Stomach (tissue), 9 donors: ENCODE results near the gene SURF2. TPM values are rescaled to one million over a fixed set of nuclear protein-coding genes. Genes with fewer than 3 reads are reported as not detected.
"Not testable (repeated sequence)": the region's sequence is repeated elsewhere in the genome, so short reads cannot be mapped to it uniquely, and the experiment has no call there.

Experiments used
- DNase-seq, 2 donors: peaks; one replicate each; pipeline versions ENCODE4 v3.0.0 to v3.0.0-alpha.2; 2013 to 2019
- H3K27ac ChIP-seq, 5 donors: fragments of 200-600 bp in 4 of 5; sonication (generic) in 4 of 5; one replicate each; pipeline ENCODE4 v1.5.1; 2013 to 2019; ENCODE audit warnings: mild to moderate bottlenecking in 1 of 5, moderate library complexity in 1 of 5
- H3K27me3 ChIP-seq, 3 donors: fragments of 200-600 bp; sonication (generic); one replicate each; pipeline ENCODE4 v1.5.1; 2017 to 2019; ENCODE audit warnings: mixed run types in 1 of 3
- H3K36me3 ChIP-seq, 4 donors: fragments of 200-600 bp; sonication (generic); 1 replicate in 3 of 4; 2 replicates in 1 of 4; pipeline ENCODE4 v1.5.1; 2016 to 2019
- H3K4me1 ChIP-seq, 4 donors: fragments of 200-600 bp; sonication (generic); one replicate each; pipeline ENCODE4 v1.5.1; 2016 to 2019
- H3K4me3 ChIP-seq, 4 donors: fragments of 200-600 bp; sonication (generic) in 3 of 4; one replicate each; pipeline ENCODE4 v1.5.1; 2016 to 2019; ENCODE audit warnings: mild to moderate bottlenecking in 1 of 4
- H3K9me3 ChIP-seq, 4 donors: fragments of 200-600 bp; sonication (generic); one replicate each; pipeline ENCODE4 v1.5.1; 2016 to 2019
- CTCF ChIP-seq, 7 experiments: fragments of 450-650 bp in 4 of 7; fragments of 200-600 bp in 3 of 7; sonication (generic) in 3 of 7; IDR thresholded peaks; one replicate each; pipeline ENCODE4 v1.5.1; 2016 to 2019; ENCODE audit warnings: antibody characterized with exemption in 7 of 7, control low read depth in 2 of 7, mild to moderate bottlenecking in 1 of 7
- EP300 ChIP-seq: sonication (generic); formaldehyde crosslinking; IDR thresholded peaks from one replicate; pipeline ENCODE4 v1.6.1; 2017; ENCODE audit warnings: antibody characterized with exemption
- POLR2A ChIP-seq, 4 donors: fragments of 450-650 bp; IDR thresholded peaks; one replicate each; pipeline ENCODE4 v1.6.1; 2016; ENCODE audit warnings: antibody characterized with exemption in 4 of 4, control low read depth in 2 of 4, mild to moderate bottlenecking in 1 of 4, moderate library complexity in 1 of 4
- POLR2AphosphoS5 ChIP-seq, 3 donors: sonication (generic); formaldehyde crosslinking; IDR thresholded peaks; one replicate each; pipeline ENCODE4 v1.6.1; 2016; ENCODE audit warnings: antibody characterized with exemption in 3 of 3
- WGBS, 5 donors: extraction: QIAGEN DNeasy Blood & Tissue Kit in 3 of 5; methylation state at CpG; one replicate each; pipeline versions ENCODE4 v1.1.5 to v1.1.7; 2013 to 2018; 5-methylcytosine and 5-hydroxymethylcytosine counted together
- intact Hi-C: fragments of 100-400 bp; cut with DNase I; formaldehyde crosslinking; loops from one replicate; pipeline ENCODE4 v1.15.1; 2023; ENCODE audit warnings: low total_unique reads
- polyA plus RNA-seq, 3 donors: library from polyadenylated mRNA; stranded (reverse); fragments of 200-250 nt; gene quantifications; one replicate each; pipeline ENCODE4 v1.2.3, GENCODE V29; 2013
- total RNA-seq, 5 donors: library from RNA; depleted of rRNA; stranded (reverse); fragments of >200 nt; gene quantifications; one replicate each; pipeline versions ENCODE4 v1.1.0 to v1.2.3, GENCODE V29; 2014 to 2016
- donor health status: healthy with polysubstance abuse.
- donor health status: Bipolar disorder and iron deficiency.
- donor health status: healthy.

The SURF2 gene
- total and polyA plus RNA-seq, 8 donors, result 1.8 to 75.3 (median 33.2) TPM

GRCh38 chr9:133389025-133389557 lies 32.7 kb downstream of the SURF2 start:
- WGBS, 5 donors, result 89 to 97% (median 95%) methylated on average over 9 to 12 of the region's 12 CpGs
- peaks cover 0 to 41% (median 3%) of the 10 kb centered on the region in 3 donors for H3K27me3 ChIP-seq
- H3K27ac ChIP-seq, result no peak overlapping the region
- intact Hi-C loops, result no loop called here
- H3K4me3 ChIP-seq, result no peak overlapping the region
- no peaks in the 10 kb centered on the region for H3K9me3 ChIP-seq
- no peaks in the 10 kb centered on the region for H3K36me3 ChIP-seq
- DNase-seq, result no peak
- TF ChIP-seq EP300, result no peak
- TF ChIP-seq CTCF (IDR thresholded peaks at IDR 0.05), result no peak
- TF ChIP-seq POLR2AphosphoS5 (IDR thresholded peaks at IDR 0.05), result no peak
- no peak for TF ChIP-seq POLR2A (IDR thresholded peaks at IDR 0.05)
- peaks cover 7 to 15% (median 11%) of the 10 kb centered on the region in 4 donors for H3K4me1 ChIP-seq

- intact Hi-C loops, result no loop called here
- peaks cover 0 to 46% (median 8%) of the 10 kb centered on the region in 3 donors for H3K27me3 ChIP-seq
- WGBS, 5 donors, result 85 to 93% (median 89%) methylated on average over 6 to 13 of the region's 13 CpGs
Measured at GRCh38 chr9:133389562-133389961, 33.2 kb downstream of the SURF2 start.

GRCh38 chr9:133390713-133391112 lies 34.4 kb downstream of the SURF2 start:
- Histone ChIP-seq H3K4me1 (peaks cover 0 to 8% (median under 1%) of the 10 kb centered on the region in 4 donors), H3K27ac (no peak overlapping the region), H3K36me3 (no peaks in the 10 kb centered on the region), H3K27me3 (peaks cover 0 to 58% (median 10%) of the 10 kb centered on the region in 3 donors), H3K9me3 (no peaks in the 10 kb centered on the region), H3K4me3 (no peak overlapping the region)
- WGBS, 5 donors, result 78 to 84% (median 82%) methylated on average over 7 of the region's 7 CpGs
- no peak for TF ChIP-seq EP300
- TF ChIP-seq POLR2AphosphoS5 (IDR thresholded peaks at IDR 0.05), result no peak
- no peak for TF ChIP-seq POLR2A (IDR thresholded peaks at IDR 0.05)
- TF ChIP-seq CTCF (IDR thresholded peaks at IDR 0.05), result no peak
- no peak for DNase-seq
- intact Hi-C loops, result no loop called here

More at GRCh38 chr9:133389562-133389961, 33.2 kb downstream of the SURF2 start:
- Histone ChIP-seq H3K9me3 (no peaks in the 10 kb centered on the region), H3K4me3 (no peak overlapping the region), H3K27ac (no peak overlapping the region), H3K36me3 (no peaks in the 10 kb centered on the region), H3K4me1 (peaks cover 7 to 12% (median 9%) of the 10 kb centered on the region in 4 donors)
- TF ChIP-seq POLR2A (IDR thresholded peaks at IDR 0.05) (no peak), POLR2AphosphoS5 (IDR thresholded peaks at IDR 0.05) (no peak), CTCF (IDR thresholded peaks at IDR 0.05) (no peak), EP300 (no peak)
- DNase-seq, result no peak

- DNase-seq, H3K27ac ChIP-seq, intact Hi-C loops, H3K9me3 ChIP-seq, H3K36me3 ChIP-seq, H3K4me1 ChIP-seq, H3K4me3 ChIP-seq: not testable (repeated sequence)
- H3K27me3 ChIP-seq, result peaks cover 0 to 63% (median 14%) of the 10 kb centered on the region in 3 donors
- 29 to 45% (median 31%) methylated on average over 1 to 3 of the region's 4 CpGs for WGBS, 5 donors
Measured at GRCh38 chr9:133391449-133391848, 35.1 kb downstream of the SURF2 start.

- intact Hi-C loops, H3K4me1 ChIP-seq: not testable (repeated sequence)
- 90 to 98% (median 96%) methylated on average over 3 of the region's 3 CpGs for WGBS, 5 donors
Measured at GRCh38 chr9:133392308-133392707, 36.0 kb downstream of the SURF2 start.

More at GRCh38 chr9:133392308-133392707, 36.0 kb downstream of the SURF2 start:
- not testable (repeated sequence) for H3K27ac ChIP-seq, H3K9me3 ChIP-seq, H3K4me3 ChIP-seq, H3K36me3 ChIP-seq, DNase-seq
- H3K27me3 ChIP-seq, result peaks cover 0 to 72% (median 21%) of the 10 kb centered on the region in 3 donors
